Sciatic nerve (tissue), 2 donors: ENCODE measurements around the gene BANP. TPM values are rescaled to one million over a fixed set of nuclear protein-coding genes. Genes with fewer than 3 reads are reported as not detected.
A peak's percentile ranks its signal among the peaks of the same experiment; 100 is the strongest.
"Not testable (repeated sequence)": the region's sequence is repeated elsewhere in the genome, so short reads cannot be mapped to it uniquely, and the experiment has no call there.

Experiments used
- ATAC-seq: fragments of 200-7000 bp; cut with Tn5 transposase; one replicate; pipeline ENCODE4 v1.9.1; 2020; ENCODE audit warnings: mild to moderate bottlenecking, moderate library complexity
- DNase-seq: peaks from one replicate; pipeline ENCODE4 v3.0.0-alpha.2; 2020; ENCODE audit warnings: low spot score
- intact Hi-C: fragments of 100-400 bp; cut with DNase I; formaldehyde crosslinking; loops from one replicate; pipeline ENCODE4 v1.14.2; 2022
- total RNA-seq: library from RNA; stranded (reverse); fragmentation: NEBNext Ultra II Directional; extraction: Animal tissue kit (Norgen Biotek cat#: 25700); gene quantifications from one replicate; pipeline ENCODE4 v1.2.1, GENCODE V29; 2021
- donor health status: DM: no; HTN: no; CAD: no.
- donor health status: DM: no; HTN: no; CAD: no.

BANP gene
- total RNA-seq, 1 donor from 2014 or later: 32.3 TPM

DNA sequence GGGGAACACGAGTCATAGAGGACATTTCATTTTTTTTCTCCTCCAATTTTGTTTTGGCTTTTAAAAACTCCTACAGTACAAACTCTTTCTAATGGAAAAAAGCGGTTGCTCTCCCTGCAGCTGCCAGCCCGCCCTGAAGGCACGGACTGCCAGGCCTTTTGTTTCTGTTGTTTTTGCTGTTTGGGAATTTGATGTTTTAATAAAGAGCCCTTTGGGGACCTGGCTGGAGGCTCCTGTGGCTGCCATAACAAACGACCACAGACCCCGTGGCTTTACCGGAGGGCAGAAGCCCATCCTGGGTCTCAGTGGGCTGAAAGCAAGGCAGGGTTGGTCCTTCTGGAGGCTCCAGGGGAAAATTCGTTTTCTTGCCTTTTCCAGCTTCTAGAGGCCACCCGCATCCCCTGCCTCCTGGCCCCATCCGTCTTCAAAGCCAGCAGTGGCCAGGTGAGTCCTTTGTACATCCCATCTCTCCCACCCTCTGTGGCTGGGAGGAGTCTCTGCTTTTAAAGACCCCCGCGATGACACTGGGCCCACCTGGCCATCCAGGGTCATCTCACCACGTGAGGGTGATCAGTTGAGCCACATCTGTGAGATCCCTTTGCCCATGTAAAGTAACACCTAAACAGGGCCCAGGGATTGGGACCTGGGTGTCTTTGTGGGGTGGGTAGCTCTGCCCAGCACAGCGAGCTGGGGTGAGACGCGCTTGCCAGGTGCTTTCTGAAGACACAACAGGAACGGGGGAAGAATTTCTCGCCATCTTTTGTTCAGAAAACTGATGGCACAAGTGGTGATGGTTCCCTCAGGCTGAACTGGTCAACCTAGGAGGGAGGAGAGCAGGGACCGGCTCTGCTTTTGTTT is 113.9 kb downstream of the BANP start:
- intact Hi-C loops: no loop called here
- peak; percentile 21 for DNase-seq

DNA sequence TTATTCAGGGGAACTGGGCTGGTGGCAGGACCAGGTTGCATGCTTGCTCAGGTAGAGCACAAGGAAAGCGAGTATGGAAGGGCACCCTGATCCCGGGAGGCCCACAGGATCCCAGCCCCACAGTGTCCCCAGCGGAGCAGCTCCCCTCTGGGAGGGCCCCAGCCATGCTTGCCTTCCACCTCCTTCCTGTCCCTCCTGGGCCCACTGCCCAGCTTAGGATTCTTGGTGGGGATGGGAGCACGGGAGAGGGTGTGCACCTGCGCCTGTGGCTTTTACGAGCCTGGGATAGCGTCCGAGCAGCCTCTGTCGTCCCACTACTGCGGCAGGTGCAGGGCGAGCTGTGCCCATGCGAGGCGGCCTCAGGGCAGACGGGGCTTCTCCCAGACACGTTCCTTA is 114.5 kb downstream of the BANP start:
- ATAC-seq: no peak
- intact Hi-C loops: no loop called here

More for the DNA sequence above, 113.9 kb downstream of the BANP start:
- ATAC-seq: no peak

GRCh38 chr16:88066234-88066633 is 115.0 kb downstream of the BANP start:
- DNase-seq (peak; percentile 31), ATAC-seq (no peak)
- intact Hi-C loops: no loop called here

More for the DNA sequence above, 114.5 kb downstream of the BANP start:
- DNase-seq: peak; percentile 54

GRCh38 chr16:88066680-88067529 is 115.7 kb downstream of the BANP start:
- ATAC-seq (no peak), DNase-seq (peak; percentile 52)
- intact Hi-C loops: no loop called here

- intact Hi-C loops: no loop called here
- DNase-seq (peak; percentile 53), ATAC-seq (no peak)
Measured at GRCh38 chr16:88067530-88068411, 116.5 kb downstream of the BANP start.

GRCh38 chr16:88068476-88069396 is 117.5 kb downstream of the BANP start:
- intact Hi-C loops: no loop called here
- no peak for ATAC-seq
- no peak for DNase-seq

DNA sequence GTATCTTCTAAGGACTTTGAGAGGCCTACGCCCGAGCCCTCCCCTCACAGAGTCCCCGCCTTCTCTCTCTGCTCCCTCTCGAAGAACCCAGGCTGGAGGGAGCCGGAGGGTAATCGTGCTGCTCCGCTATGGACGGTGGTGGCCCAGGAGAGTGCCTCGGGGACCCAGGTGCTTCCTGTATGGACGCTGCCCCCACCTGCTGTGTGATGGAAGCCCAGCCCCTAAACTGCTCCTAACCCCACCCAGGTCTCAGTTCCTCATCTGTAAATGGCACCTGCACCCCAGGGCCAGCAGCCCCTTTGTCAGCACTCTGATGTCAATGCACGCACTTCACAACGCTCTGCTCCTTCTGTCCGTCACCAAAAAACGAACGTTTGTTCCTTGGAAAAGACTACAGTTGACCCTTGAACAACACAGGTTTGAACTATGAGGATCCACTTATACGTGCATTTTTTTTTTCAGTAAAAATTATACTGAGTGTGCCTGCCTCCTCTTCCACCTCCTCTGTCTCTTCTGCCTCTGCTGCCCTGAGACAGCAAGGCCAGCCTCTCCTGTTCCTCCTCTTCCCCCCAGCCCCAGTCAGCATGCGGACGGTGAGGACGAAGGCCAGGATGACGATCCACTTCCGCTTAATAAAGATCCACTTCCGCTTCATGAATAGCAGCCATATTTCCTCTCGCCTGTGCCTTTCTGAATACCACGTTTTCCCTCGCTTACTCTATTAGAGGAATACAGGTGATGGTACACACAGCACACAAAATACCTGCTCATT is 118.3 kb downstream of the BANP start:
- DNase-seq: no peak
- intact Hi-C loops: no loop called here
- no peak for ATAC-seq

DNA sequence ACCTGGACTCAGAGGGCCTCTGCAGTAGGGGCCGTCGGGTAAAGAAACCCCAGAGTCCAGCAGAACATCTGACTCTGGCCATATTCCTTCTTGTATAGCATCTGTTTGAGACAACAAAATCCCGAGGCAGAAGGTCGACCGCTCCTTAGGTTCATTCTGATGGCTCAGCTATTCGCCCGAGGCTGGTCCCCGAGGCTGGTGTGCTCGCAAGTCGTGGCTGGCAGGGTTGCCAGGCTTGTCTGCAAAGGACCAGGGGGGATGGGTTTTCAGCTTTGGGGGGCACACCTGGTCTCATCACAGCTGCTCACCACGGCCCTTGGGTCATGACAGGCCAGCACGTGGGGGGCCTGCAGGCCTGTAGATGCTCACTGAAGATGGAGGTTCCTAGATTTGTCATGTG is 119.1 kb downstream of the BANP start:
- ATAC-seq: no peak
- intact Hi-C loops: no loop called here
- DNase-seq: no peak

DNA sequence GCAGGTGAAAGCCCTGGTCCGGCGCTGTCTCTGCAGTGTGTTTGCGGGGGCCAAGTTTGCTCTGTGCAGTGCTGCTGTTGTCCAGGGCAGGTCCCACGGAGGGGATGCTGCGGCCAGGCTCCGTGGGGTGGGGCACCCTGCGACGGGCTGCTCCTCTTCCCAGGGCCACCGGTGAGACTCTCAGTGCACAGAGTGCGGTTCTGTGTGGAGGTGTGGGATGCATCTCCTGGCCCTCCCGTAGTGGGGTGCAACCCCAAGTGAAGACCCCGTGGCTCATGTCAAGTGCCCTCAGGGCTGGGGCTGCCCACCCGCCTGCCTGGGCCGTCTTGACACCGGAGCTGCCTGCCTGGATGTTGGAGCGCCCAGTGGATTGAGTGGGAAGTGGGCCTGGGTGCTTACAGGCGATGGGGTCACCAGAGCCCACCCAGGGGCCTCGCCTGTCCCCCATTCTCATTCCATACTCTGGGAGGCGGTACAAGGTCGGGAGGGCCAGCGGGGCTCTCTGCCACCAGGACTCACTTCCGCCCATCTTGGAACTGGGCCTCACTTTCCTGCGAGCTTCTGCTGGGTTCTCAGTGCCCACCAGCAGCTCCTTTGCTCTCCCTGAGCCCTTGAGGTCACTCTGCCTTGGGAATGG is 119.9 kb downstream of the BANP start:
- no peak for ATAC-seq
- intact Hi-C loops: no loop called here
- DNase-seq: no peak

GRCh38 chr16:88071908-88072307 is 120.7 kb downstream of the BANP start:
- no peak for ATAC-seq
- DNase-seq: no peak
- intact Hi-C loops: no loop called here

GRCh38 chr16:88072571-88073001 is 121.4 kb downstream of the BANP start:
- intact Hi-C loops: no loop called here
- ATAC-seq (no peak), DNase-seq (peak; percentile 52)

GRCh38 chr16:88073201-88073721 is 122.0 kb downstream of the BANP start:
- ATAC-seq (no peak), DNase-seq (peak; percentile 51)
- intact Hi-C loops: no loop called here

DNA sequence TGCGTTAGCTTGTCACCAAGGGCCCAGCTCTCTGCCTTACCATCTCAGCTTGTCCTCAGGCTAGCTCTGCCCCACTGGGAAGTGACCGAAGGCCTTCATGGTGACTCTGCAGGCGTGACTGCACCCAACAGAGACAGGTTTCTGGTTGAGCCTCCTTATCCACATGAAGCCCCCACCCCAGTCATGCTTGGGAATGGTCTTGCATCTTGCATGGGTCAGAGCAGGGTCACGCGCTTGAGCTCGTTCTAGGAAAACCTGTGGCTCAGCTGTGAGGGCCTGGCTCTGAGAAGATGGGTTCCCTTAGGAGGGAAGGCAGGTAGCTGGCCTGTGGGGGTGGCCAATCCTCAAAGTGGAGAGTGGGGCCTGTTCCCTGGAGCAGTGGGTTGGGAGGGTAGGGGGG is 122.8 kb downstream of the BANP start:
- DNase-seq (peak; percentile 40), ATAC-seq (no peak)
- intact Hi-C loops: no loop called here

- intact Hi-C loops: no loop called here
- no peak for ATAC-seq
- peak; percentile 50 for DNase-seq
Measured at GRCh38 chr16:88076211-88076931, 125.1 kb downstream of the BANP start.

GRCh38 chr16:88076932-88077320 is 125.7 kb downstream of the BANP start:
- intact Hi-C loops, DNase-seq, ATAC-seq: not testable (repeated sequence)
